H9 (cell line): ENCODE data around the gene PRKCA. TPM values are rescaled to one million over a fixed set of nuclear protein-coding genes. Genes with fewer than 3 reads are reported as not detected.
"Not testable (repeated sequence)": the region's sequence is repeated elsewhere in the genome, so short reads cannot be mapped to it uniquely, and the experiment has no call there.

ENCODE experiments used
- DNase-seq: peaks from one replicate; pipeline ENCODE4 v3.0.0-alpha.2; 2017
- H2AFZ ChIP-seq: one replicate; pipeline ENCODE4 v1.6.1; 2013; ENCODE audit warnings: mild to moderate bottlenecking, low read length, control low read depth, moderate library complexity
- H2AK5ac ChIP-seq: 2 replicates; pipeline ENCODE4 v1.6.1; 2013; ENCODE audit warnings: low read length, control low read depth, mixed read lengths; ENCODE audit not compliant: insufficient read length
- H2BK120ac ChIP-seq: one replicate; pipeline ENCODE4 v1.6.1; 2013; ENCODE audit warnings: low read depth, mild to moderate bottlenecking, low read length, control low read depth, inconsistent platforms; ENCODE audit not compliant: poor library complexity, severe bottlenecking
- H2BK12ac ChIP-seq: 2 replicates; pipeline ENCODE4 v1.6.1; 2013; ENCODE audit warnings: low read length, control low read depth, mixed read lengths, low read depth; ENCODE audit not compliant: insufficient read length
- H2BK15ac ChIP-seq: 2 replicates; pipeline ENCODE4 v1.6.1; 2013; ENCODE audit warnings: low read depth, low read length, control low read depth
- H2BK20ac ChIP-seq: one replicate; pipeline ENCODE4 v1.6.1; 2013; ENCODE audit warnings: low read depth, mild to moderate bottlenecking, low read length, control low read depth, inconsistent platforms; ENCODE audit not compliant: poor library complexity, severe bottlenecking
- H2BK5ac ChIP-seq: 2 replicates; pipeline ENCODE4 v1.6.1; 2013; ENCODE audit warnings: low read length, control low read depth, mixed read lengths; ENCODE audit not compliant: insufficient read length
- H3K14ac ChIP-seq: 2 replicates; pipeline ENCODE4 v1.6.1; 2013; ENCODE audit warnings: low read length, control low read depth; ENCODE audit not compliant: insufficient read depth
- H3K18ac ChIP-seq: 2 replicates; pipeline ENCODE4 v1.6.1; 2013; ENCODE audit warnings: low read depth, mild to moderate bottlenecking, mixed read lengths, low read length, control low read depth; ENCODE audit not compliant: insufficient read length
- H3K23ac ChIP-seq: 2 replicates; pipeline ENCODE4 v1.6.1; 2013; ENCODE audit warnings: low read length, control low read depth, mixed read lengths, low read depth; ENCODE audit not compliant: insufficient read length
- H3K23me2 ChIP-seq: 2 replicates; pipeline ENCODE4 v1.6.1; 2013; ENCODE audit warnings: low read depth, mild to moderate bottlenecking, mixed read lengths, low read length, control low read depth; ENCODE audit not compliant: insufficient read length, poor library complexity, severe bottlenecking
- H3K27ac ChIP-seq: 2 replicates; pipeline ENCODE4 v1.5.1; 2013; ENCODE audit warnings: low read length, control low read depth, mixed read lengths, low read depth; ENCODE audit not compliant: insufficient read length
- H3K27me3 ChIP-seq: 2 replicates; pipeline ENCODE4 v1.6.1; 2013; ENCODE audit warnings: low read length, control low read depth, inconsistent platforms; ENCODE audit not compliant: insufficient read depth
- H3K4ac ChIP-seq: 2 replicates; pipeline ENCODE4 v1.6.1; 2013; ENCODE audit warnings: low read depth, mild to moderate bottlenecking, control low read depth, inconsistent platforms, low read length, moderate library complexity
- H3K4me1 ChIP-seq: 2 replicates; pipeline ENCODE4 v1.6.1; 2013; ENCODE audit warnings: low read length, control low read depth, inconsistent platforms; ENCODE audit not compliant: insufficient read depth
- H3K4me2 ChIP-seq: 2 replicates; pipeline ENCODE4 v1.6.1; 2013; ENCODE audit warnings: low read length, control low read depth, mixed read lengths; ENCODE audit not compliant: insufficient read length, insufficient read depth
- H3K56ac ChIP-seq: 2 replicates; pipeline ENCODE4 v1.6.1; 2013; ENCODE audit warnings: low read depth, mild to moderate bottlenecking, mixed read lengths, low read length, control low read depth; ENCODE audit not compliant: insufficient read length
- H3K79me1 ChIP-seq: 2 replicates; pipeline ENCODE4 v1.6.1; 2013; ENCODE audit warnings: low read depth, mild to moderate bottlenecking, moderate library complexity, low read length, control low read depth, inconsistent platforms; ENCODE audit not compliant: insufficient read depth, poor library complexity, severe bottlenecking
- H3K79me2 ChIP-seq: 2 replicates; pipeline ENCODE4 v1.6.1; 2013; ENCODE audit warnings: low read length, control low read depth, inconsistent platforms; ENCODE audit not compliant: insufficient read depth
- H3K9ac ChIP-seq: 2 replicates; pipeline ENCODE4 v1.6.1; 2013; ENCODE audit warnings: low read length, control low read depth, mixed read lengths; ENCODE audit not compliant: insufficient read length; ENCODE audit errors: extremely low read depth
- H3K9me3 ChIP-seq: one replicate; pipeline ENCODE4 v1.6.1; 2013; ENCODE audit warnings: low read depth, low read length, inconsistent platforms; ENCODE audit not compliant: control insufficient read depth
- H3T11ph ChIP-seq: one replicate; pipeline ENCODE4 v1.6.1; 2013; ENCODE audit warnings: mild to moderate bottlenecking, low read length, control low read depth, inconsistent platforms
- H4K20me1 ChIP-seq: one replicate; pipeline ENCODE4 v1.6.1; 2013; ENCODE audit not compliant: control insufficient read depth, insufficient read length, insufficient read depth
- H4K5ac ChIP-seq: 2 replicates; pipeline ENCODE4 v1.6.1; 2013; ENCODE audit warnings: low read depth, mild to moderate bottlenecking, mixed read lengths, low read length, control low read depth; ENCODE audit not compliant: insufficient read length
- H4K8ac ChIP-seq: replicated peaks from 2 replicates; pipeline ENCODE4 v1.6.1; 2013; ENCODE audit warnings: low read length, control low read depth, mixed read lengths, low read depth; ENCODE audit not compliant: insufficient read length
- H4K91ac ChIP-seq: 2 replicates; pipeline ENCODE4 v1.6.1; 2013; ENCODE audit warnings: low read depth, mild to moderate bottlenecking, moderate library complexity, mixed read lengths, low read length, control low read depth; ENCODE audit not compliant: insufficient read length
- H3K27ac Mint-ChIP-seq, 3 experiments: 2 replicates in 2 of 3; 3 replicates in 1 of 3; pipeline ENCODE4 v1.8.0; 2020 to 2021; ENCODE audit warnings: mixed read lengths in 3 of 3, mild to moderate bottlenecking in 1 of 3, moderate library complexity in 1 of 3
- H3K27me3 Mint-ChIP-seq: 2 replicates; pipeline ENCODE4 v1.8.0; 2021; ENCODE audit warnings: low read depth, mild to moderate bottlenecking, moderate library complexity, mixed read lengths
- H3K36me3 Mint-ChIP-seq, 3 experiments: 2 replicates in 2 of 3; 3 replicates in 1 of 3; pipeline ENCODE4 v1.8.0; 2020 to 2021; ENCODE audit warnings: low read depth in 3 of 3, mixed read lengths in 3 of 3; ENCODE audit not compliant: insufficient read depth in 1 of 3
- H3K4me1 Mint-ChIP-seq, 2 experiments: 2 replicates each; pipeline ENCODE4 v1.8.0; 2020; ENCODE audit warnings: mixed read lengths in 2 of 2
- H3K4me3 Mint-ChIP-seq, 2 experiments: 2 replicates in 1 of 2; 3 replicates in 1 of 2; pipeline ENCODE4 v1.8.0; 2020 to 2021; ENCODE audit warnings: mild to moderate bottlenecking in 2 of 2, mixed read lengths in 2 of 2, moderate library complexity in 1 of 2
- H3K9me3 Mint-ChIP-seq, 2 experiments: 2 replicates in 1 of 2; 3 replicates in 1 of 2; pipeline ENCODE4 v1.8.0; 2020; ENCODE audit warnings: mild to moderate bottlenecking in 2 of 2, mixed read lengths in 2 of 2, moderate library complexity in 1 of 2
- WGBS: extraction: QIAGEN DNeasy Blood & Tissue Kit; methylation state at CpG from one replicate; pipeline ENCODE4 v1.1.7; 2013; ENCODE audit warnings: missing lambda C conversion rate, low lambda C conversion rate, mixed read lengths; ENCODE audit not compliant: insufficient read length; ENCODE audit errors: extremely low coverage; 5-methylcytosine and 5-hydroxymethylcytosine counted together
- total RNA-seq: library from RNA; stranded (reverse); gene quantifications from 2 replicates; pipeline ENCODE4 v1.2.1, GENCODE V29; 2021
- TF ChIP-seq, protein P1 (sequence below): fragments of 200-600 bp; sonication (generic); conservative IDR thresholded peaks from 3 replicates; pipeline ENCODE4 v1.8.0; 2021; ENCODE audit warnings: antibody characterized with exemption, mild to moderate bottlenecking

PRKCA gene
- total RNA-seq, 1 experiment from 2014 or later, result 10.5 TPM

- H3K36me3 Mint-ChIP-seq, result no peaks in the 10 kb centered on the region
- H3K4me1 ChIP-seq, result no peaks in the 10 kb centered on the region
These were observed 47.3 kb downstream of the PRKCA start for GRCh38 chr17:66349521-66350254.

GRCh38 chr17:66350576-66350975, 48.2 kb downstream of the PRKCA start:
- H4K20me1 ChIP-seq, H2AFZ ChIP-seq, H3K14ac ChIP-seq, H3K79me2 ChIP-seq, H3K4ac ChIP-seq, H2BK15ac ChIP-seq, H3K18ac ChIP-seq, H2AK5ac ChIP-seq, H3K27me3 ChIP-seq, H2BK120ac ChIP-seq, H3K4me1 ChIP-seq, DNase-seq, H3K27ac Mint-ChIP-seq, H2BK5ac ChIP-seq, H4K5ac ChIP-seq, H3K36me3 Mint-ChIP-seq, H3K4me3 Mint-ChIP-seq, H3K9me3 Mint-ChIP-seq, H3K9ac ChIP-seq, H3K23ac ChIP-seq, H3K27ac ChIP-seq, H3K56ac ChIP-seq, H2BK20ac ChIP-seq, H3K23me2 ChIP-seq, H3T11ph ChIP-seq, H3K27me3 Mint-ChIP-seq, H3K79me1 ChIP-seq, H4K8ac ChIP-seq, H4K91ac ChIP-seq, H3K4me2 ChIP-seq, H2BK12ac ChIP-seq, H3K9me3 ChIP-seq: not testable (repeated sequence)
- peaks cover 18 to 32% of the 10 kb centered on the region in 2 experiments for H3K4me1 Mint-ChIP-seq
- no CpG with 5 or more reads among the region's 10 CpGs for WGBS

More at GRCh38 chr17:66349521-66350254, 47.3 kb downstream of the PRKCA start:
- Histone ChIP-seq H2BK120ac (no peak overlapping the region), H3K9ac (no peak overlapping the region), H3K4me2 (no peak overlapping the region), H3K27me3 (no peaks in the 10 kb centered on the region), H3K56ac (no peak overlapping the region), H4K5ac (no peak overlapping the region), H3K27ac (no peak overlapping the region), H3K23ac (no peak overlapping the region), H3K79me1 (no peaks in the 10 kb centered on the region), H2AFZ (no peak overlapping the region), H3K18ac (no peak overlapping the region), H3K4ac (no peak overlapping the region), H4K20me1 (no peaks in the 10 kb centered on the region), H2AK5ac (no peak overlapping the region), H4K8ac (no peak overlapping the region), H2BK5ac (no peak overlapping the region), H2BK15ac (no peak overlapping the region), H3K14ac (no peak overlapping the region), H2BK12ac (no peak overlapping the region), H3T11ph (no peak overlapping the region), H3K9me3 (no peaks in the 10 kb centered on the region), H3K79me2 (no peaks in the 10 kb centered on the region), H2BK20ac (no peak overlapping the region), H4K91ac (no peak overlapping the region), H3K23me2 (no peaks in the 10 kb centered on the region)
- peaks cover 13 to 31% of the 10 kb centered on the region in 2 experiments for H3K4me1 Mint-ChIP-seq
- H3K27ac Mint-ChIP-seq, result no peak overlapping the region
- H3K27me3 Mint-ChIP-seq, result no peaks in the 10 kb centered on the region
- no peak overlapping the region for H3K4me3 Mint-ChIP-seq
- H3K9me3 Mint-ChIP-seq, result no peaks in the 10 kb centered on the region
- no peak for DNase-seq
- TF ChIP-seq, protein P1, sequence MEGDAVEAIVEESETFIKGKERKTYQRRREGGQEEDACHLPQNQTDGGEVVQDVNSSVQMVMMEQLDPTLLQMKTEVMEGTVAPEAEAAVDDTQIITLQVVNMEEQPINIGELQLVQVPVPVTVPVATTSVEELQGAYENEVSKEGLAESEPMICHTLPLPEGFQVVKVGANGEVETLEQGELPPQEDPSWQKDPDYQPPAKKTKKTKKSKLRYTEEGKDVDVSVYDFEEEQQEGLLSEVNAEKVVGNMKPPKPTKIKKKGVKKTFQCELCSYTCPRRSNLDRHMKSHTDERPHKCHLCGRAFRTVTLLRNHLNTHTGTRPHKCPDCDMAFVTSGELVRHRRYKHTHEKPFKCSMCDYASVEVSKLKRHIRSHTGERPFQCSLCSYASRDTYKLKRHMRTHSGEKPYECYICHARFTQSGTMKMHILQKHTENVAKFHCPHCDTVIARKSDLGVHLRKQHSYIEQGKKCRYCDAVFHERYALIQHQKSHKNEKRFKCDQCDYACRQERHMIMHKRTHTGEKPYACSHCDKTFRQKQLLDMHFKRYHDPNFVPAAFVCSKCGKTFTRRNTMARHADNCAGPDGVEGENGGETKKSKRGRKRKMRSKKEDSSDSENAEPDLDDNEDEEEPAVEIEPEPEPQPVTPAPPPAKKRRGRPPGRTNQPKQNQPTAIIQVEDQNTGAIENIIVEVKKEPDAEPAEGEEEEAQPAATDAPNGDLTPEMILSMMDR, result no peak
- WGBS, result no CpG with 5 or more reads among the region's 12 CpGs
